Omental fat pad (tissue), 4 donors: Measurements from ENCODE around the gene FHOD3. TPM values are rescaled to one million over a fixed set of nuclear protein-coding genes. Genes with fewer than 3 reads are reported as not detected.

Experiments used
- ATAC-seq: fragments of 150-250 bp; one replicate; pipeline ENCODE4 v1.9.1; 2016; ENCODE audit warnings: mild to moderate bottlenecking, moderate library complexity; ENCODE audit not compliant: low FRiP score
- DNase-seq: peaks from one replicate; pipeline ENCODE4 v3.0.0-alpha.2; 2019; ENCODE audit warnings: low spot score
- CTCF ChIP-seq, 3 donors: fragments of 450-650 bp; IDR thresholded peaks; one replicate each; pipeline ENCODE4 v1.5.1; 2016 to 2017; ENCODE audit warnings: antibody characterized with exemption in 3 of 3, mild to moderate bottlenecking in 3 of 3, moderate library complexity in 2 of 3
- total RNA-seq, 4 donors: library from RNA; depleted of rRNA; stranded (reverse); fragments of >200 nt; gene quantifications; one replicate each; pipeline ENCODE4 v1.1.0, GENCODE V29; 2016

Gene FHOD3
- total RNA-seq, 4 donors from 2014 or later, result 0.96 to 3.8 (median 2.3) TPM

- no peak for DNase-seq
- TF ChIP-seq CTCF (IDR thresholded peaks at IDR 0.05), result no peak
- ATAC-seq, result no peak
Observed at GRCh38 chr18:36595046-36595817, 297.7 kb downstream of the FHOD3 start.

GRCh38 chr18:36595818-36596215 is 298.3 kb downstream of the FHOD3 start:
- ATAC-seq (no peak), DNase-seq (no peak)
- no peak for TF ChIP-seq CTCF (IDR thresholded peaks at IDR 0.05)

- no peak for TF ChIP-seq CTCF (IDR thresholded peaks at IDR 0.05)
- no peak for ATAC-seq
- DNase-seq, result no peak
Observed at GRCh38 chr18:36597636-36598035, 300.1 kb downstream of the FHOD3 start.

- DNase-seq, result no peak
- no peak for ATAC-seq
- TF ChIP-seq CTCF (IDR thresholded peaks at IDR 0.05), result no peak
Observed at GRCh38 chr18:36600548-36600947, 303.0 kb downstream of the FHOD3 start.

GRCh38 chr18:36601316-36601715 is 303.8 kb downstream of the FHOD3 start:
- TF ChIP-seq CTCF (IDR thresholded peaks at IDR 0.05), result no peak
- no peak for DNase-seq
- ATAC-seq, result no peak

- DNase-seq (no peak), ATAC-seq (no peak)
- no peak for TF ChIP-seq CTCF (IDR thresholded peaks at IDR 0.05)
Observed at GRCh38 chr18:36602071-36602470, 304.6 kb downstream of the FHOD3 start.

- ATAC-seq (no peak), DNase-seq (no peak)
- no peak for TF ChIP-seq CTCF (IDR thresholded peaks at IDR 0.05)
Observed at GRCh38 chr18:36602620-36603019, 305.1 kb downstream of the FHOD3 start.
